Measurements from ENCODE around the gene CTTNBP2.

CTTNBP2 gene

DNA sequence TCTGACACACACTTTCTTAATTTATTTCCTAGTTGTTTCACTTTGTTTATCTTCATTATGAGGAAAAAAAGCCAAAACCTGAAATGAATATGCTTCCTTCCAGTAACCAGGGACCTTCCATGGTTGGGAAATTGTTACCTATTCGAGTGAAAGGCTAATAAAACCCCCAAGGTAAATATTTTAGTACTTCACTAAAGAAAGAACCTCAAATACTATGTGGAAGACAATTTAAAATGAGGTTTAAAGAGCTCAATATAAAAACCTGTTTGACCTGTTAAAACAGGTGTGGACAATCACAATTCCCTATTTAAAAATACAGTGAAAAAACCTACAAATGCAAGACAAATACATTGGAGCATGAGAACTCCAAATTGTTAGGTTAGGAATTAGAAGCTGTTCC lies 200.8 kb downstream of the CTTNBP2 start:
- Histone ChIP-seq H3K27ac (ENCODE audit: low read length) (no peak overlapping the region), H4K20me1 (ENCODE audit: insufficient read depth, low read length) (no peaks in the 10 kb centered on the region), H3K27me3 (replicated peaks; ENCODE audit: insufficient read depth, low read length) (no peaks in the 10 kb centered on the region), H3K4me2 (ENCODE audit: low read depth, low read length) (no peak overlapping the region), H3K9me3 (replicated peaks; ENCODE audit: insufficient read depth, low read length) (no peaks in the 10 kb centered on the region), H3K9ac (ENCODE audit: low read length) (no peak overlapping the region), H3K4me1 (ENCODE audit: low read length) (no peaks in the 10 kb centered on the region), H3F3A (ENCODE audit: insufficient read depth, low read length) (no peaks in the 10 kb centered on the region), H3K79me2 (ENCODE audit: low read length) (no peaks in the 10 kb centered on the region), H2AFZ (ENCODE audit: low read length) (no peak overlapping the region), H3K4me3 (ENCODE audit: low read length) (no peak overlapping the region), H3K36me3 (replicated peaks; ENCODE audit: insufficient read depth, low read length) (no peaks in the 10 kb centered on the region), H3K9me2 (replicated peaks; ENCODE audit: insufficient read depth, low read length) (no peaks in the 10 kb centered on the region)
- no peak for TF ChIP-seq CTCF (IDR thresholded peaks at IDR 0.05; ENCODE audit: low read length)
- TF ChIP-seq EZH2 (optimal IDR thresholded peaks at IDR 0.05; ENCODE audit: low read depth, low read length): no peak
- no peak for TF ChIP-seq EZH2phosphoT487 (IDR thresholded peaks at IDR 0.05; ENCODE audit: low read length)
- no peak for DNase-seq

- Histone ChIP-seq H3K9ac (ENCODE audit: low read length) (no peak overlapping the region), H3K9me3 (replicated peaks; ENCODE audit: insufficient read depth, low read length) (no peaks in the 10 kb centered on the region), H3K4me1 (ENCODE audit: low read length) (peaks cover 3% of the 10 kb centered on the region), H3K79me2 (ENCODE audit: low read length) (no peaks in the 10 kb centered on the region), H3K27ac (ENCODE audit: low read length) (no peak overlapping the region), H3K36me3 (replicated peaks; ENCODE audit: insufficient read depth, low read length) (no peaks in the 10 kb centered on the region), H3F3A (ENCODE audit: insufficient read depth, low read length) (no peaks in the 10 kb centered on the region), H3K4me3 (ENCODE audit: low read length) (no peak overlapping the region), H3K4me2 (ENCODE audit: low read depth, low read length) (no peak overlapping the region), H3K9me2 (replicated peaks; ENCODE audit: insufficient read depth, low read length) (no peaks in the 10 kb centered on the region), H2AFZ (ENCODE audit: low read length) (no peak overlapping the region), H4K20me1 (ENCODE audit: insufficient read depth, low read length) (no peaks in the 10 kb centered on the region), H3K27me3 (replicated peaks; ENCODE audit: insufficient read depth, low read length) (no peaks in the 10 kb centered on the region)
- no peak for DNase-seq
- TF ChIP-seq CTCF (IDR thresholded peaks at IDR 0.05; ENCODE audit: low read length) (no peak), EZH2 (optimal IDR thresholded peaks at IDR 0.05; ENCODE audit: low read depth, low read length) (no peak), EZH2phosphoT487 (IDR thresholded peaks at IDR 0.05; ENCODE audit: low read length) (no peak)
These were observed 203.4 kb downstream of the CTTNBP2 start for GRCh38 chr7:117669818-117670217.

DNA sequence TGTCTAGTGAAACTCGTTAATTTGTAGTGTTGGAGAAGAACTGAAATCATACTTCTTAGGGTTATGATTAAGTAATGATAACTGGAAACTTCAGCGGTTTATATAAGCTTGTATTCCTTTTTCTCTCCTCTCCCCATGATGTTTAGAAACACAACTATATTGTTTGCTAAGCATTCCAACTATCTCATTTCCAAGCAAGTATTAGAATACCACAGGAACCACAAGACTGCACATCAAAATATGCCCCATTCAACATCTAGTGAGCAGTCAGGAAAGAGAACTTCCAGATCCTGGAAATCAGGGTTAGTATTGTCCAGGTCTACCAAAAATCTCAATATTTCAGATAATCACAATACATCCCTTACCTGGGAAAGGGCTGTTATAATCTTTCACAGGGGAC lies 205.8 kb downstream of the CTTNBP2 start:
- H3F3A ChIP-seq (ENCODE audit: insufficient read depth, low read length): no peaks in the 10 kb centered on the region
- H3K36me3 ChIP-seq (replicated peaks; ENCODE audit: insufficient read depth, low read length): no peaks in the 10 kb centered on the region
- H3K9me2 ChIP-seq (replicated peaks; ENCODE audit: insufficient read depth, low read length): no peaks in the 10 kb centered on the region
- no peak overlapping the region for H2AFZ ChIP-seq (ENCODE audit: low read length)
- no peaks in the 10 kb centered on the region for H3K79me2 ChIP-seq (ENCODE audit: low read length)
- H4K20me1 ChIP-seq (ENCODE audit: insufficient read depth, low read length): no peaks in the 10 kb centered on the region
- no peak for DNase-seq
- H3K4me3 ChIP-seq (ENCODE audit: low read length): no peak overlapping the region
- no peak overlapping the region for H3K4me2 ChIP-seq (ENCODE audit: low read depth, low read length)
- H3K9me3 ChIP-seq (replicated peaks; ENCODE audit: insufficient read depth, low read length): no peaks in the 10 kb centered on the region
- H3K27me3 ChIP-seq (replicated peaks; ENCODE audit: insufficient read depth, low read length): no peaks in the 10 kb centered on the region
- no peak overlapping the region for H3K27ac ChIP-seq (ENCODE audit: low read length)
- TF ChIP-seq EZH2 (optimal IDR thresholded peaks at IDR 0.05; ENCODE audit: low read depth, low read length): no peak
- TF ChIP-seq EZH2phosphoT487 (IDR thresholded peaks at IDR 0.05; ENCODE audit: low read length): no peak
- no peak for TF ChIP-seq CTCF (IDR thresholded peaks at IDR 0.05; ENCODE audit: low read length)
- H3K9ac ChIP-seq (ENCODE audit: low read length): no peak overlapping the region
- H3K4me1 ChIP-seq (ENCODE audit: low read length): peaks cover 10% of the 10 kb centered on the region
